ENCODE measurements around the gene G6PC1. TPM values are rescaled to one million over a fixed set of nuclear protein-coding genes. Genes with fewer than 3 reads are reported as not detected.
A peak's percentile ranks its signal among the peaks of the same experiment; 100 is the strongest.

Gene G6PC1
- total and polyA plus RNA-seq, 2 of the 13 experiments (the other 11 are each of a cell fraction or from before 2014, with no cell fraction given) = 1.7 to 37.9 TPM

DNA sequence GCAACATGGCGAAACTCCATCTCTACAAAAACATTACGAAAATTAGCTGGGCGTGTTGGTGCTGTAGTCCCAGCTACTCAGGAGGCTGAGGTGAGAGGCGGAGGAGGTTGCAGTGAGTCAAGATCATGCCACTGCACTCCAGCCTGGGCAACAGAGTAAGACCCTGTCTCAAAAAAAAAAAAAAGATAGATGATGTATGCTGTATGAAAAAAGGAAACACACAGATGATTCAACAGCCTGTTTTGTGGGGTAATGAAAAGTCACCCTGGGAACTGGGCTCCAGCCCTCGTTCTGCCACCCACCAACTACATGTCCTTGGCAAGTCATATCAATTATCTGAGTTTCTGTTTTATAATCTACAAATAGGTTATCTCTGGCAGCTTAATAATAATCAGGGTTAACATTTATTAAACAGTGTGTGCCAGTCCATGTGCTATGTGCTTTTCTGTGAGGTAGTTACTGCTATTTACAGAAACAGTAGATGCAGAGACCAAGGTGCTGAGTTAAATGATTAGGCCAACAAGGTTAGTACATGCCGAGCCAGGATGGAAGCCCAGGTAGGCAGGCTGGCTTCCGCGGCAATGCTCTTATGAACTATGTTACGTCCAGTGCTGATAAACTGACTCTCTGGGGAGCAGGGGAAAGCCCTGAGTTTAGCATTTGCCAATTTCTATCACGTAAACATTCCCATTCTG lies 1.1 kb downstream of the G6PC1 start (continued):
- TF ChIP-seq, protein P1, sequence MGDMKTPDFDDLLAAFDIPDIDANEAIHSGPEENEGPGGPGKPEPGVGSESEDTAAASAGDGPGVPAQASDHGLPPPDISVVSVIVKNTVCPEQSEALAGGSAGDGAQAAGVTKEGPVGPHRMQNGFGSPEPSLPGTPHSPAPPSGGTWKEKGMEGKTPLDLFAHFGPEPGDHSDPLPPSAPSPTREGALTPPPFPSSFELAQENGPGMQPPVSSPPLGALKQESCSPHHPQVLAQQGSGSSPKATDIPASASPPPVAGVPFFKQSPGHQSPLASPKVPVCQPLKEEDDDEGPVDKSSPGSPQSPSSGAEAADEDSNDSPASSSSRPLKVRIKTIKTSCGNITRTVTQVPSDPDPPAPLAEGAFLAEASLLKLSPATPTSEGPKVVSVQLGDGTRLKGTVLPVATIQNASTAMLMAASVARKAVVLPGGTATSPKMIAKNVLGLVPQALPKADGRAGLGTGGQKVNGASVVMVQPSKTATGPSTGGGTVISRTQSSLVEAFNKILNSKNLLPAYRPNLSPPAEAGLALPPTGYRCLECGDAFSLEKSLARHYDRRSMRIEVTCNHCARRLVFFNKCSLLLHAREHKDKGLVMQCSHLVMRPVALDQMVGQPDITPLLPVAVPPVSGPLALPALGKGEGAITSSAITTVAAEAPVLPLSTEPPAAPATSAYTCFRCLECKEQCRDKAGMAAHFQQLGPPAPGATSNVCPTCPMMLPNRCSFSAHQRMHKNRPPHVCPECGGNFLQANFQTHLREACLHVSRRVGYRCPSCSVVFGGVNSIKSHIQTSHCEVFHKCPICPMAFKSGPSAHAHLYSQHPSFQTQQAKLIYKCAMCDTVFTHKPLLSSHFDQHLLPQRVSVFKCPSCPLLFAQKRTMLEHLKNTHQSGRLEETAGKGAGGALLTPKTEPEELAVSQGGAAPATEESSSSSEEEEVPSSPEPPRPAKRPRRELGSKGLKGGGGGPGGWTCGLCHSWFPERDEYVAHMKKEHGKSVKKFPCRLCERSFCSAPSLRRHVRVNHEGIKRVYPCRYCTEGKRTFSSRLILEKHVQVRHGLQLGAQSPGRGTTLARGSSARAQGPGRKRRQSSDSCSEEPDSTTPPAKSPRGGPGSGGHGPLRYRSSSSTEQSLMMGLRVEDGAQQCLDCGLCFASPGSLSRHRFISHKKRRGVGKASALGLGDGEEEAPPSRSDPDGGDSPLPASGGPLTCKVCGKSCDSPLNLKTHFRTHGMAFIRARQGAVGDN (CRISPR knock-in tag; IDR thresholded peaks at IDR 0.05) = no peak
- TF ChIP-seq SP4 (CRISPR knock-in tag; IDR thresholded peaks at IDR 0.05) (no peak), MED1 (CRISPR knock-in tag; IDR thresholded peaks at IDR 0.05) (no peak), RORA (CRISPR knock-in tag; IDR thresholded peaks at IDR 0.05) (no peak), SPEN (CRISPR knock-in tag; IDR thresholded peaks at IDR 0.05; ENCODE audit: low read depth) (no peak), TGIF2 (CRISPR knock-in tag; IDR thresholded peaks at IDR 0.05) (no peak), CCAR2 (optimal IDR thresholded peaks at IDR 0.05; ENCODE audit: low read depth, low read length) (no peak), ZNF564 (CRISPR knock-in tag; IDR thresholded peaks at IDR 0.05) (no peak), NCOA2 (CRISPR knock-in tag; IDR thresholded peaks at IDR 0.05) (no peak), GABPA (IDR thresholded peaks at IDR 0.05; ENCODE audit: low read depth, low read length) (no peak), GABPA (CRISPR knock-in tag; IDR thresholded peaks at IDR 0.05; ENCODE audit: low read depth) (no peak), FOXK2 (IDR thresholded peaks at IDR 0.05) (no peak), HES4 (CRISPR knock-in tag; IDR thresholded peaks at IDR 0.05; ENCODE audit: borderline replicate concordance) (no peak), ZNF282 (IDR thresholded peaks at IDR 0.05; ENCODE audit: partially characterized antibody) (no peak), ZNF883 (CRISPR knock-in tag; IDR thresholded peaks at IDR 0.05; ENCODE audit: not compliant biosample characterization) (no peak), HOXA3 (CRISPR knock-in tag; IDR thresholded peaks at IDR 0.05) (peak; percentile 44; the same call in 1 of the 2 replicates), ZBTB42 (CRISPR knock-in tag; IDR thresholded peaks at IDR 0.05) (no peak), AGO1 (IDR thresholded peaks at IDR 0.05; ENCODE audit: low read depth, low read length, poor library complexity, severe bottlenecking) (no peak)
- TF ChIP-seq, protein P2, sequence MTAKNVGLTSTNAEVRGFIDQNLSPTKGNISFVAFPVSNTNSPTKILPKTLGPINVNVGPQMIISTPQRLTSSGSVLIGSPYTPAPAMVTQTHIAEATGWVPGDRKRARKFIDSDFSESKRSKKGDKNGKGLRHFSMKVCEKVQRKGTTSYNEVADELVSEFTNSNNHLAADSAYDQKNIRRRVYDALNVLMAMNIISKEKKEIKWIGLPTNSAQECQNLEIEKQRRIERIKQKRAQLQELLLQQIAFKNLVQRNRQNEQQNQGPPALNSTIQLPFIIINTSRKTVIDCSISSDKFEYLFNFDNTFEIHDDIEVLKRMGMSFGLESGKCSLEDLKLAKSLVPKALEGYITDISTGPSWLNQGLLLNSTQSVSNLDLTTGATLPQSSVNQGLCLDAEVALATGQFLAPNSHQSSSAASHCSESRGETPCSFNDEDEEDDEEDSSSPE (CRISPR knock-in tag; IDR thresholded peaks at IDR 0.05) = no peak
- TF ChIP-seq, protein P3, sequence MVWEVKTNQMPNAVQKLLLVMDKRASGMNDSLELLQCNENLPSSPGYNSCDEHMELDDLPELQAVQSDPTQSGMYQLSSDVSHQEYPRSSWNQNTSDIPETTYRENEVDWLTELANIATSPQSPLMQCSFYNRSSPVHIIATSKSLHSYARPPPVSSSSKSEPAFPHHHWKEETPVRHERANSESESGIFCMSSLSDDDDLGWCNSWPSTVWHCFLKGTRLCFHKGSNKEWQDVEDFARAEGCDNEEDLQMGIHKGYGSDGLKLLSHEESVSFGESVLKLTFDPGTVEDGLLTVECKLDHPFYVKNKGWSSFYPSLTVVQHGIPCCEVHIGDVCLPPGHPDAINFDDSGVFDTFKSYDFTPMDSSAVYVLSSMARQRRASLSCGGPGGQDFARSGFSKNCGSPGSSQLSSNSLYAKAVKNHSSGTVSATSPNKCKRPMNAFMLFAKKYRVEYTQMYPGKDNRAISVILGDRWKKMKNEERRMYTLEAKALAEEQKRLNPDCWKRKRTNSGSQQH (CRISPR knock-in tag; IDR thresholded peaks at IDR 0.05; ENCODE audit: low read depth) = 0 out of 2 replicates have a peak, but pooled peaks have one; percentile 15
- TF ChIP-seq, protein P4, sequence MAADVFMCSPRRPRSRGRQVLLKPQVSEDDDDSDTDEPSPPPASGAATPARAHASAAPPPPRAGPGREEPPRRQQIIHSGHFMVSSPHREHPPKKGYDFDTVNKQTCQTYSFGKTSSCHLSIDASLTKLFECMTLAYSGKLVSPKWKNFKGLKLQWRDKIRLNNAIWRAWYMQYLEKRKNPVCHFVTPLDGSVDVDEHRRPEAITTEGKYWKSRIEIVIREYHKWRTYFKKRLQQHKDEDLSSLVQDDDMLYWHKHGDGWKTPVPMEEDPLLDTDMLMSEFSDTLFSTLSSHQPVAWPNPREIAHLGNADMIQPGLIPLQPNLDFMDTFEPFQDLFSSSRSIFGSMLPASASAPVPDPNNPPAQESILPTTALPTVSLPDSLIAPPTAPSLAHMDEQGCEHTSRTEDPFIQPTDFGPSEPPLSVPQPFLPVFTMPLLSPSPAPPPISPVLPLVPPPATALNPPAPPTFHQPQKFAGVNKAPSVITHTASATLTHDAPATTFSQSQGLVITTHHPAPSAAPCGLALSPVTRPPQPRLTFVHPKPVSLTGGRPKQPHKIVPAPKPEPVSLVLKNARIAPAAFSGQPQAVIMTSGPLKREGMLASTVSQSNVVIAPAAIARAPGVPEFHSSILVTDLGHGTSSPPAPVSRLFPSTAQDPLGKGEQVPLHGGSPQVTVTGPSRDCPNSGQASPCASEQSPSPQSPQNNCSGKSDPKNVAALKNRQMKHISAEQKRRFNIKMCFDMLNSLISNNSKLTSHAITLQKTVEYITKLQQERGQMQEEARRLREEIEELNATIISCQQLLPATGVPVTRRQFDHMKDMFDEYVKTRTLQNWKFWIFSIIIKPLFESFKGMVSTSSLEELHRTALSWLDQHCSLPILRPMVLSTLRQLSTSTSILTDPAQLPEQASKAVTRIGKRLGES (CRISPR knock-in tag; IDR thresholded peaks at IDR 0.05; ENCODE audit: borderline replicate concordance) = no peak

Measured in HepG2 (cell line).